Endothelial cell of umbilical vein (primary cell): Measurements from ENCODE around the gene ZFP36. TPM values are rescaled to one million over a fixed set of nuclear protein-coding genes. Genes with fewer than 3 reads are reported as not detected.
A peak's percentile ranks its signal among the peaks of the same experiment; 100 is the strongest.

Source experiments
- BruUV-seq: library from RNA; stranded (reverse); fragments of 400-500 nt; replicated peaks from 2 replicates; lab custom pipeline; 2021; lab: Mats Ljungman, UMichigan
- CTCF ChIA-PET: fragments of 300-600, 350-600 bp; sonication (Branson Sonifier 250); formaldehyde crosslinking; loops from one replicate; lab custom pipeline; 2021; ENCODE audit warnings: antibody characterized with exemption, inconsistent platforms; lab: Charles Lee
- POLR2A ChIA-PET: fragments of 300-600, 350-600 bp; sonication (Branson Sonifier 250); formaldehyde crosslinking; loops from one replicate; lab custom pipeline; 2021; ENCODE audit warnings: antibody characterized with exemption, inconsistent platforms; lab: Charles Lee
- DNase-seq: peaks from one replicate; pipeline ENCODE4 v3.0.0-alpha.2; 2011; ENCODE audit warnings: low read depth, low spot score
- FAIRE-seq: peaks from 2 replicates; lab custom pipeline; 2011; peaks lifted over from hg19 to GRCh38; lab: Jason Lieb, UNC
- H2AFZ ChIP-seq: 2 replicates; pipeline ENCODE4 v1.6.0; 2012; ENCODE audit warnings: low read depth, low read length, control low read depth, inconsistent platforms
- H3K27ac ChIP-seq: 2 replicates; pipeline ENCODE4 v1.5.1; 2011; ENCODE audit warnings: low read depth, mild to moderate bottlenecking, control low read depth, low read length, moderate library complexity; ENCODE audit not compliant: insufficient read depth
- H3K27me3 ChIP-seq, 2 experiments: 2 replicates each; pipeline versions ENCODE4 v1.6.0 to v1.6.1; 2011; ENCODE audit warnings: low read length in 2 of 2, mixed read lengths in 1 of 2; ENCODE audit not compliant: control insufficient read depth in 2 of 2, insufficient read depth in 2 of 2
- H3K36me3 ChIP-seq, 2 experiments: 2 replicates in 1 of 2; 3 replicates in 1 of 2; pipeline ENCODE4 v1.5.1; 2011; ENCODE audit warnings: low read length in 2 of 2, mild to moderate bottlenecking in 1 of 2, moderate library complexity in 1 of 2; ENCODE audit not compliant: control insufficient read depth in 2 of 2, insufficient read depth in 2 of 2; ENCODE audit errors: extremely low read depth in 1 of 2
- H3K4me1 ChIP-seq: 3 replicates; pipeline ENCODE4 v1.5.1; 2011; ENCODE audit warnings: mild to moderate bottlenecking, low read length; ENCODE audit not compliant: control insufficient read depth, insufficient read depth; ENCODE audit errors: extremely low read depth
- H3K4me2 ChIP-seq: 2 replicates; pipeline ENCODE4 v1.6.1; 2011; ENCODE audit warnings: low read length, control low read depth, mixed read lengths; ENCODE audit not compliant: insufficient read depth
- H3K4me3 ChIP-seq, 3 experiments: fragments of 200-600 bp in 1 of 3; sonication (generic), shearing (Covaris generic) in 1 of 3; replicated peaks in 1 of 3; 2 replicates each; pipeline ENCODE4 v1.5.1; 2011 to 2016; ENCODE audit warnings: control low read depth in 3 of 3, low read length in 3 of 3, mild to moderate bottlenecking in 2 of 3, inconsistent platforms in 1 of 3, low read depth in 1 of 3, moderate library complexity in 1 of 3; ENCODE audit not compliant: insufficient read depth in 1 of 3
- H3K79me2 ChIP-seq: 2 replicates; pipeline ENCODE4 v1.6.0; 2012; ENCODE audit warnings: low read length, inconsistent platforms; ENCODE audit not compliant: control insufficient read depth, insufficient read depth
- H3K9ac ChIP-seq: replicated peaks from 2 replicates; pipeline ENCODE3; 2011; ENCODE audit warnings: low read length, control low read depth; ENCODE audit not compliant: insufficient read depth; ENCODE audit errors: extremely low read depth
- H3K9me1 ChIP-seq: replicated peaks from 3 replicates; pipeline ENCODE4 v1.6.0; 2011; ENCODE audit warnings: mild to moderate bottlenecking, low read length; ENCODE audit not compliant: control insufficient read depth, insufficient read depth; ENCODE audit errors: extremely low read depth
- H3K9me3 ChIP-seq: replicated peaks from 2 replicates; pipeline ENCODE4 v1.5.1; 2012; ENCODE audit warnings: low read length, inconsistent platforms; ENCODE audit not compliant: control insufficient read depth, insufficient read depth
- H4K20me1 ChIP-seq: replicated peaks from 2 replicates; pipeline ENCODE3; 2011; ENCODE audit warnings: mild to moderate bottlenecking, low read length; ENCODE audit not compliant: control insufficient read depth, insufficient read depth; ENCODE audit errors: extremely low read depth
- EZH2 ChIP-seq: IDR thresholded peaks from 2 replicates; pipeline ENCODE4 v1.6.1; 2012; ENCODE audit warnings: borderline replicate concordance, low read depth, mild to moderate bottlenecking, moderate library complexity, low read length, inconsistent platforms; ENCODE audit not compliant: severe bottlenecking
- FOS ChIP-seq: IDR thresholded peaks from 2 replicates; pipeline ENCODE4 v1.6.1; 2011; ENCODE audit warnings: mild to moderate bottlenecking, low read length, moderate library complexity, borderline replicate concordance; ENCODE audit not compliant: insufficient read depth
- GATA2 ChIP-seq: IDR thresholded peaks from 2 replicates; pipeline ENCODE4 v1.7.0; 2011; ENCODE audit warnings: low read depth, mild to moderate bottlenecking, moderate library complexity, mixed read lengths, low read length; ENCODE audit not compliant: insufficient read length, insufficient read depth
- JUN ChIP-seq: IDR thresholded peaks from 2 replicates; pipeline ENCODE4 v1.6.1; 2011; ENCODE audit warnings: borderline replicate concordance, low read depth; ENCODE audit not compliant: insufficient read length, insufficient read depth
- MAX ChIP-seq: IDR thresholded peaks from 2 replicates; pipeline ENCODE4 v1.6.1; 2011; ENCODE audit not compliant: insufficient read depth, insufficient read length
- MYC ChIP-seq: IDR thresholded peaks from one replicate; pipeline ENCODE4 v1.6.1; 2011; ENCODE audit warnings: mild to moderate bottlenecking, low read depth, low read length
- POLR2A ChIP-seq: IDR thresholded peaks from 2 replicates; pipeline ENCODE4 v1.6.1; 2012; ENCODE audit warnings: low read depth, mild to moderate bottlenecking, control low read depth, low read length
- POLR2AphosphoS5 ChIP-seq: IDR thresholded peaks from 2 replicates; pipeline ENCODE4 v1.6.1; 2012; ENCODE audit warnings: low read depth, mild to moderate bottlenecking, control low read depth, low read length, moderate library complexity; ENCODE audit not compliant: insufficient read depth
- dilution Hi-C: fragments of 300-500 bp; cut with MboI; formaldehyde crosslinking; loops from one replicate; pipeline ENCODE4 v1.15.0; 2019; ENCODE audit warnings: low sequenced_read_pairs; ENCODE audit not compliant: extremely low pct_ligation_motif_present
- intact Hi-C: fragments of 100-400 bp; cut with micrococcal nuclease; formaldehyde crosslinking; loops from one replicate; pipeline ENCODE4 v1.10.0; 2022
- polyA plus RNA-seq, 4 experiments: library from polyadenylated mRNA; depleted of rRNA in 3 of 4; stranded (reverse) in 3 of 4; unstranded in 1 of 4; fragments of >200 nt; gene quantifications; 2 replicates each; pipeline versions ENCODE4 v1.2.1 to v1.2.3, GENCODE V29; 2011 to 2012; ENCODE audit warnings: missing spikeins in 1 of 4
- total RNA-seq: library from RNA; stranded (reverse); gene quantifications from 2 replicates; pipeline ENCODE4 v1.2.3, GENCODE V29; 2021
- TF ChIP-seq, protein P1 (sequence below), 2 donors: IDR thresholded peaks; 1 replicate in 1 of 2; 2 replicates in 1 of 2; pipeline ENCODE4 v1.5.1; 2011; ENCODE audit warnings: low read length in 2 of 2, mild to moderate bottlenecking in 2 of 2, moderate library complexity in 2 of 2, control low read depth in 1 of 2, inconsistent platforms in 1 of 2, low read depth in 1 of 2; ENCODE audit not compliant: insufficient read depth in 1 of 2; ENCODE audit errors: extremely low read depth in 1 of 2

ZFP36 gene
- total and polyA plus RNA-seq, 2 donors (not counting 3 experiments of a cell fraction or from before 2014, with no cell fraction given): 12.2 to 21.7 TPM

GRCh38 chr19:39444598-39445195 lies 38.0 kb downstream of the ZFP36 start:
- H3K36me3 ChIP-seq: peaks cover 6 to 9% of the 10 kb centered on the region in 2 experiments
- H3K4me1 ChIP-seq: peaks cover 20% of the 10 kb centered on the region
- TF ChIP-seq MAX (no peak), GATA2 (no peak), FOS (no peak), EZH2 (no peak), JUN (no peak), POLR2A (no peak), MYC (no peak), POLR2AphosphoS5 (no peak)
- TF ChIP-seq, protein P1, sequence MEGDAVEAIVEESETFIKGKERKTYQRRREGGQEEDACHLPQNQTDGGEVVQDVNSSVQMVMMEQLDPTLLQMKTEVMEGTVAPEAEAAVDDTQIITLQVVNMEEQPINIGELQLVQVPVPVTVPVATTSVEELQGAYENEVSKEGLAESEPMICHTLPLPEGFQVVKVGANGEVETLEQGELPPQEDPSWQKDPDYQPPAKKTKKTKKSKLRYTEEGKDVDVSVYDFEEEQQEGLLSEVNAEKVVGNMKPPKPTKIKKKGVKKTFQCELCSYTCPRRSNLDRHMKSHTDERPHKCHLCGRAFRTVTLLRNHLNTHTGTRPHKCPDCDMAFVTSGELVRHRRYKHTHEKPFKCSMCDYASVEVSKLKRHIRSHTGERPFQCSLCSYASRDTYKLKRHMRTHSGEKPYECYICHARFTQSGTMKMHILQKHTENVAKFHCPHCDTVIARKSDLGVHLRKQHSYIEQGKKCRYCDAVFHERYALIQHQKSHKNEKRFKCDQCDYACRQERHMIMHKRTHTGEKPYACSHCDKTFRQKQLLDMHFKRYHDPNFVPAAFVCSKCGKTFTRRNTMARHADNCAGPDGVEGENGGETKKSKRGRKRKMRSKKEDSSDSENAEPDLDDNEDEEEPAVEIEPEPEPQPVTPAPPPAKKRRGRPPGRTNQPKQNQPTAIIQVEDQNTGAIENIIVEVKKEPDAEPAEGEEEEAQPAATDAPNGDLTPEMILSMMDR (IDR thresholded peaks at IDR 0.05; ENCODE audit: extremely low read depth in 1 of 2, insufficient read depth in 1 of 2, low read depth in 1 of 2, low read length in 2 of 2): no peak
- CTCF ChIA-PET: interaction anchor here (0.6 to 1.3 kb wide), 3 partner anchors 9 to 31 kb away, joined by 4 read pairs; partner anchors contain the start of gene RPS16
- BruUV-seq: TSS peak; percentile 93
- POLR2A ChIA-PET: interaction anchor here (0.7 to 3.2 kb wide), 5 partner anchors 9 to 17 kb away, joined by 3 to 16 read pairs (median 4); partner anchors contain the start of gene RPS16
- peaks cover 51% of the 10 kb centered on the region for H3K79me2 ChIP-seq
- dilution Hi-C loops: no loop called here
- H3K4me3 ChIP-seq: peak overlapping the region; percentile 85 to 98 (median 94)
- H3K9me1 ChIP-seq: no peaks in the 10 kb centered on the region
- DNase-seq (no peak), FAIRE-seq (peak; percentile 26)
- H2AFZ ChIP-seq: no peak overlapping the region
- H4K20me1 ChIP-seq: no peaks in the 10 kb centered on the region
- peak overlapping the region; percentile 94 for H3K27ac ChIP-seq
- no peaks in the 10 kb centered on the region for H3K27me3 ChIP-seq
- H3K9me3 ChIP-seq: no peaks in the 10 kb centered on the region
- H3K9ac ChIP-seq: peak overlapping the region; percentile 99
- intact Hi-C loops: loop anchor here (1.0 to 10.0 kb wide), 3 partner anchors 8 to 90 kb away; partner anchors contain the start of genes EID2B and TIMM50
- peak overlapping the region; percentile 74 for H3K4me2 ChIP-seq
